Thoracic aorta (tissue), 2 donors: ENCODE results near the gene UNC45B. TPM values are rescaled to one million over a fixed set of nuclear protein-coding genes. Genes with fewer than 3 reads are reported as not detected.

Source experiments
- ATAC-seq: fragments of 150-250 bp; one replicate; pipeline ENCODE4 v1.8.0; 2017; ENCODE audit warnings: low read depth; ENCODE audit not compliant: insufficient number of reproducible peaks, low FRiP score
- DNase-seq: peaks from one replicate; pipeline ENCODE4 v3.0.0-alpha.2; 2020; ENCODE audit warnings: low spot score
- H3K27ac ChIP-seq, 2 donors: fragments of 200-600 bp; sonication (generic); 1 replicate in 1 of 2; 2 replicates in 1 of 2; pipeline ENCODE4 v1.5.1; 2016; ENCODE audit warnings: mild to moderate bottlenecking in 2 of 2, moderate library complexity in 2 of 2
- H3K27me3 ChIP-seq: fragments of 200-600 bp; sonication (generic); replicated peaks from 2 replicates; pipeline ENCODE4 v1.6.0; 2016; ENCODE audit warnings: mild to moderate bottlenecking; ENCODE audit not compliant: insufficient read depth
- H3K36me3 ChIP-seq: fragments of 200-600 bp; sonication (generic); one replicate; pipeline ENCODE4 v1.5.1; 2016
- H3K4me1 ChIP-seq, 2 donors: fragments of 200-600 bp; sonication (generic); 1 replicate in 1 of 2; 2 replicates in 1 of 2; pipeline versions ENCODE4 v1.5.1 to v1.6.0; 2016; ENCODE audit warnings: low read depth in 2 of 2, mild to moderate bottlenecking in 1 of 2; ENCODE audit not compliant: control insufficient read depth in 1 of 2
- H3K4me3 ChIP-seq: fragments of 200-600 bp; sonication (generic); 2 replicates; pipeline ENCODE4 v1.5.1; 2016; ENCODE audit warnings: mild to moderate bottlenecking
- H3K9me3 ChIP-seq: fragments of 200-600 bp; sonication (generic); 2 replicates; pipeline ENCODE4 v1.5.1; 2016
- CTCF ChIP-seq: fragments of 200-600 bp; sonication (generic); IDR thresholded peaks from one replicate; pipeline ENCODE4 v1.5.1; 2019; ENCODE audit warnings: antibody characterized with exemption
- total RNA-seq, 2 donors: library from RNA; depleted of rRNA; stranded (reverse); fragments of >200 nt; gene quantifications; one replicate each; pipeline versions ENCODE4 v1.1.0 to v1.2.3, GENCODE V29; 2016

Gene UNC45B
- total RNA-seq, 2 donors from 2014 or later, result not detected

GRCh38 chr17:35121315-35121714, 26.3 kb upstream of the UNC45B start, which contains the start of gene FNDC8:
Gene FNDC8, plus strand, starts transcription at chr17:35121615. Its CDS starts 79 bp downstream, at chr17:35121694.
- DNase-seq, result no peak
- TF ChIP-seq CTCF, result no peak
- Histone ChIP-seq H3K9me3 (no peaks in the 10 kb centered on the region), H3K27ac (no peak within 1 kb of the TSS), H3K27me3 (no peaks in the 10 kb centered on the region), H3K4me1 (peaks cover 8 to 24% of the 10 kb centered on the region in 2 donors), H3K36me3 (no peaks in the 10 kb centered on the region), H3K4me3 (no peak within 1 kb of the TSS)
- ATAC-seq, result no peak

- no peak overlapping the region for H3K27ac ChIP-seq
- H3K27me3 ChIP-seq, result no peaks in the 10 kb centered on the region
- peaks cover 10% of the 10 kb centered on the region for H3K36me3 ChIP-seq
- DNase-seq, result no peak
- no peak overlapping the region for H3K4me3 ChIP-seq
- no peak for TF ChIP-seq CTCF
- ATAC-seq, result no peak
- no peaks in the 10 kb centered on the region for H3K9me3 ChIP-seq
- H3K4me1 ChIP-seq, result no peaks in the 10 kb centered on the region
Observed at GRCh38 chr17:35127751-35128514, 19.7 kb upstream of the UNC45B start.

DNA sequence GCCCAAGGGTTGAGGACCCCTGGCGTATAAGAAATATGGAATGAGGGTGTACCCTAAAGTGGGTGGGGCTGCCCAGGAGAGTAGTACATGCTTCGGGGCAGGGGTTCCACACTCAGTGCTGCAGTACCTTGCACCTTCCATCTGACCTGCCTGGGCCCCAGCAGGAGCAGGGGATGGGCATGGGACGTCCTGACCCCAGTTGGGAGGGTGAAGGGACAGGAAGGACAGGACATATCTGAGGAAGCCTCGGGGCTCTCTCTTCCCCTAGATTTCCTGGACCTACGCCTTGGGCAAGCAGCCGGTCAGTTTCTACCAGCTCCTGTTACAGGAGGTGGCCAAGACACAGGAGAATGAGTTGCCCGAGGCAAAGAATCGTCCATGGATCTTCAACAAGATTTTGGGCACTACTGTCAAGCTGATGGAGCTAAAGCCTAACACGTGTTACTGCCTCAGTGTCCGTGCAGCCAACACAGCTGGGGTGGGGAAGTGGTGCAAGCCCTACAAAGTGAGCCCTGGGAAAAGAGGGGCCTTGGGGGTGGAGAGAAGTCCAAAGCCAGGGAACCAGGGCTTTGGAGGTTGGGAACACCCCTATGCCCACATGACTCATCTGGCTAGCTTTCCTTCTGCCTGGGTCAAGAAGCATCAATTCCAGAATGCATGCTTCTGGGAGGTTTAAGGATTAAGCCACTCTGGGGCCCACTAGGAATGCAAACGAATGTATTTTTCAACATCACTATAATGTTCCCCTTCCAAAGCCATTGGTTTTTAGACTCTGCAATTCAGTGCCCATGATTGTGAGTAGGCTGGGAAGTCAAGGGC, 18.3 kb upstream of the UNC45B start:
- ATAC-seq, result no peak

DNA sequence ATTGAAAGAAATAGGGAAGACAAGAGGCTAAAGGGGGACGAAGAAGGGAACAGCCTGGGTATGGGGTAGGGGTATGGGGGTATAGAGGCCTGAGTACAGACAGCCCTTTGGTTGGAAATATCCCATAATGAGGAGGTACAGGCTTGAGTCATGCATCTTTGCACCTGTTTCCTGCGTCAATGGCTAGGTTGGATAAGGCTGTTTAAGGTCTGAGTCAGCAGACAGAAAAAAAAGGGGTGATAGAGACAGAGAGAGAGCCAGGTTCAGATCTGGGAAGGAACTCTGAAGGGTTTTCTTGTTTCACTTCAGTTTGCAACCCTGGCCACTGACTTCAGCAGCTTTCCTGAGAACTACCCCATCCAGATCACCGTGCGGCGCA, 17.7 kb upstream of the UNC45B start:
- ATAC-seq, result no peak

More for the DNA sequence above, 18.3 kb upstream of the UNC45B start:
- no peak for TF ChIP-seq CTCF
- no peak overlapping the region for H3K4me3 ChIP-seq
- DNase-seq, result no peak
- H3K27ac ChIP-seq, result no peak overlapping the region
- no peaks in the 10 kb centered on the region for H3K9me3 ChIP-seq
- H3K4me1 ChIP-seq, result no peaks in the 10 kb centered on the region
- H3K27me3 ChIP-seq, result no peaks in the 10 kb centered on the region
- H3K36me3 ChIP-seq, result peaks cover 22% of the 10 kb centered on the region

More for the DNA sequence above, 17.7 kb upstream of the UNC45B start:
- no peaks in the 10 kb centered on the region for H3K27me3 ChIP-seq
- H3K4me1 ChIP-seq, result no peaks in the 10 kb centered on the region
- no peak overlapping the region for H3K4me3 ChIP-seq
- H3K27ac ChIP-seq, result no peak overlapping the region
- no peaks in the 10 kb centered on the region for H3K9me3 ChIP-seq
- no peak for DNase-seq
- no peak for TF ChIP-seq CTCF
- peaks cover 28% of the 10 kb centered on the region for H3K36me3 ChIP-seq
